Duodenal mucosa (tissue), 2 donors: ENCODE results near the gene FGFR2.

Source experiments
- H3K27ac ChIP-seq: one replicate; pipeline ENCODE4 v1.7.0; 2013; ENCODE audit warnings: low read depth, low read length
- H3K27me3 ChIP-seq, 2 donors: one replicate each; pipeline ENCODE4 v1.7.0; 2013; ENCODE audit warnings: low read length in 2 of 2, control low read depth in 1 of 2; ENCODE audit not compliant: insufficient read depth in 2 of 2, control insufficient read depth in 1 of 2
- H3K36me3 ChIP-seq, 2 donors: one replicate each; pipeline ENCODE4 v1.7.0; 2013; ENCODE audit warnings: low read length in 2 of 2, control low read depth in 1 of 2; ENCODE audit not compliant: insufficient read depth in 2 of 2, control insufficient read depth in 1 of 2
- H3K4me1 ChIP-seq, 2 donors: one replicate each; pipeline ENCODE4 v1.7.0; 2013; ENCODE audit warnings: low read length in 2 of 2, control low read depth in 1 of 2; ENCODE audit not compliant: insufficient read depth in 2 of 2, control insufficient read depth in 1 of 2
- H3K4me3 ChIP-seq, 2 donors: one replicate each; pipeline ENCODE4 v1.7.0; 2013; ENCODE audit warnings: low read length in 2 of 2, low read depth in 1 of 2
- H3K9ac ChIP-seq, 2 donors: one replicate each; pipeline ENCODE4 v1.7.0; 2013; ENCODE audit warnings: low read length in 2 of 2, low read depth in 1 of 2
- H3K9me3 ChIP-seq, 2 donors: one replicate each; pipeline ENCODE4 v1.7.0; 2013; ENCODE audit warnings: low read length in 2 of 2, control low read depth in 1 of 2; ENCODE audit not compliant: control insufficient read depth in 1 of 2

FGFR2 gene

GRCh38 chr10:121516093-121516865 is 82.0 kb downstream of the FGFR2 start:
- no peaks in the 10 kb centered on the region for H3K4me1 ChIP-seq
- no peaks in the 10 kb centered on the region for H3K27me3 ChIP-seq
- no peak overlapping the region for H3K27ac ChIP-seq
- no peaks in the 10 kb centered on the region for H3K36me3 ChIP-seq
- H3K9me3 ChIP-seq: no peaks in the 10 kb centered on the region
- H3K9ac ChIP-seq: no peak overlapping the region
- H3K4me3 ChIP-seq: no peak overlapping the region

GRCh38 chr10:121514141-121514865 is 83.9 kb downstream of the FGFR2 start:
- H3K9ac ChIP-seq: no peak overlapping the region
- H3K27me3 ChIP-seq: no peaks in the 10 kb centered on the region
- H3K4me1 ChIP-seq: no peaks in the 10 kb centered on the region
- no peaks in the 10 kb centered on the region for H3K9me3 ChIP-seq
- no peak overlapping the region for H3K27ac ChIP-seq
- H3K36me3 ChIP-seq: no peaks in the 10 kb centered on the region
- no peak overlapping the region for H3K4me3 ChIP-seq

- no peaks in the 10 kb centered on the region for H3K27me3 ChIP-seq
- H3K4me1 ChIP-seq: no peaks in the 10 kb centered on the region
- no peak overlapping the region for H3K27ac ChIP-seq
- no peaks in the 10 kb centered on the region for H3K36me3 ChIP-seq
- no peak overlapping the region for H3K4me3 ChIP-seq
- H3K9ac ChIP-seq: no peak overlapping the region
- H3K9me3 ChIP-seq: no peaks in the 10 kb centered on the region
Measured at GRCh38 chr10:121511943-121512342, 86.3 kb downstream of the FGFR2 start.

GRCh38 chr10:121511460-121511859 is 86.8 kb downstream of the FGFR2 start:
- H3K4me3 ChIP-seq: no peak overlapping the region
- no peak overlapping the region for H3K9ac ChIP-seq
- no peaks in the 10 kb centered on the region for H3K4me1 ChIP-seq
- no peaks in the 10 kb centered on the region for H3K36me3 ChIP-seq
- H3K9me3 ChIP-seq: no peaks in the 10 kb centered on the region
- no peaks in the 10 kb centered on the region for H3K27me3 ChIP-seq
- H3K27ac ChIP-seq: no peak overlapping the region

- Histone ChIP-seq H3K27ac (no peak overlapping the region), H3K27me3 (no peaks in the 10 kb centered on the region), H3K4me1 (no peaks in the 10 kb centered on the region), H3K36me3 (no peaks in the 10 kb centered on the region), H3K4me3 (no peak overlapping the region), H3K9ac (no peak overlapping the region), H3K9me3 (no peaks in the 10 kb centered on the region)
Measured at GRCh38 chr10:121510201-121510771, 88.0 kb downstream of the FGFR2 start.

- no peak overlapping the region for H3K4me3 ChIP-seq
- no peaks in the 10 kb centered on the region for H3K9me3 ChIP-seq
- no peak overlapping the region for H3K9ac ChIP-seq
- no peak overlapping the region for H3K27ac ChIP-seq
- H3K27me3 ChIP-seq: no peaks in the 10 kb centered on the region
- H3K4me1 ChIP-seq: no peaks in the 10 kb centered on the region
- no peaks in the 10 kb centered on the region for H3K36me3 ChIP-seq
Measured at GRCh38 chr10:121509796-121510195, 88.4 kb downstream of the FGFR2 start.

GRCh38 chr10:121509112-121509511 is 89.1 kb downstream of the FGFR2 start:
- no peaks in the 10 kb centered on the region for H3K9me3 ChIP-seq
- H3K36me3 ChIP-seq: no peaks in the 10 kb centered on the region
- H3K27ac ChIP-seq: no peak overlapping the region
- no peak overlapping the region for H3K4me3 ChIP-seq
- H3K27me3 ChIP-seq: no peaks in the 10 kb centered on the region
- H3K9ac ChIP-seq: no peak overlapping the region
- no peaks in the 10 kb centered on the region for H3K4me1 ChIP-seq

GRCh38 chr10:121503587-121504051 is 94.6 kb downstream of the FGFR2 start:
- Histone ChIP-seq H3K9me3 (no peaks in the 10 kb centered on the region), H3K4me3 (no peak overlapping the region), H3K4me1 (no peaks in the 10 kb centered on the region), H3K27me3 (no peaks in the 10 kb centered on the region), H3K9ac (no peak overlapping the region), H3K27ac (no peak overlapping the region), H3K36me3 (no peaks in the 10 kb centered on the region)

- Histone ChIP-seq H3K27me3 (no peaks in the 10 kb centered on the region), H3K27ac (no peak overlapping the region), H3K4me1 (no peaks in the 10 kb centered on the region)
Measured at GRCh38 chr10:121501796-121502195, 96.4 kb downstream of the FGFR2 start.

GRCh38 chr10:121500701-121501332 is 97.4 kb downstream of the FGFR2 start:
- no peaks in the 10 kb centered on the region for H3K9me3 ChIP-seq
- no peaks in the 10 kb centered on the region for H3K4me1 ChIP-seq
- H3K4me3 ChIP-seq: no peak overlapping the region
- no peak overlapping the region for H3K9ac ChIP-seq
- H3K27me3 ChIP-seq: no peaks in the 10 kb centered on the region
- H3K27ac ChIP-seq: no peak overlapping the region
- no peaks in the 10 kb centered on the region for H3K36me3 ChIP-seq

More at GRCh38 chr10:121501796-121502195, 96.4 kb downstream of the FGFR2 start:
- H3K36me3 ChIP-seq: no peaks in the 10 kb centered on the region
- no peak overlapping the region for H3K9ac ChIP-seq
- H3K9me3 ChIP-seq: no peaks in the 10 kb centered on the region
- no peak overlapping the region for H3K4me3 ChIP-seq
